DMS 273 (cell line): ENCODE measurements around the gene SBK1.

Source experiments
- DNase-seq: peaks from one replicate; lab custom pipeline; 2025; ENCODE audit not compliant: unreplicated experiment; lab: John Stamatoyannopoulos, UW

SBK1 gene

GRCh38 chr16:28304214-28304613 lies 11.9 kb downstream of the SBK1 start:
- peak; percentile 36 for DNase-seq

GRCh38 chr16:28307936-28308335 lies 15.6 kb downstream of the SBK1 start:
- DNase-seq = no peak

- no peak for DNase-seq
These were observed 16.7 kb downstream of the SBK1 start for GRCh38 chr16:28308794-28309584.

GRCh38 chr16:28309811-28310311 lies 17.5 kb downstream of the SBK1 start:
- no peak for DNase-seq

GRCh38 chr16:28310796-28311195 lies 18.5 kb downstream of the SBK1 start:
- no peak for DNase-seq

GRCh38 chr16:28311413-28311812 lies 19.1 kb downstream of the SBK1 start:
- no peak for DNase-seq

- DNase-seq = no peak
These were observed 19.6 kb downstream of the SBK1 start for GRCh38 chr16:28311913-28312312.

GRCh38 chr16:28312327-28312726 lies 20.0 kb downstream of the SBK1 start:
- no peak for DNase-seq

GRCh38 chr16:28313587-28313986 lies 21.3 kb downstream of the SBK1 start:
- peak; percentile 35 for DNase-seq

GRCh38 chr16:28316054-28316453 lies 23.7 kb downstream of the SBK1 start:
- DNase-seq = no peak

GRCh38 chr16:28317040-28317880 lies 24.9 kb downstream of the SBK1 start:
- DNase-seq = peak; percentile 78

- DNase-seq = peak; percentile 31
These were observed 25.9 kb downstream of the SBK1 start for GRCh38 chr16:28318042-28318744.

- no peak for DNase-seq
These were observed 27.2 kb downstream of the SBK1 start for GRCh38 chr16:28319476-28320022.

GRCh38 chr16:28320023-28320561 lies 27.8 kb downstream of the SBK1 start:
- no peak for DNase-seq

GRCh38 chr16:28320741-28321140 lies 28.4 kb downstream of the SBK1 start:
- no peak for DNase-seq

GRCh38 chr16:28321700-28322411 lies 29.5 kb downstream of the SBK1 start:
- peak; percentile 66 for DNase-seq

- no peak for DNase-seq
These were observed 32.0 kb downstream of the SBK1 start for GRCh38 chr16:28324235-28324886.

GRCh38 chr16:28324887-28325279 lies 32.6 kb downstream of the SBK1 start:
- no peak for DNase-seq

GRCh38 chr16:28326881-28327610 lies 34.7 kb downstream of the SBK1 start:
- DNase-seq = peak; percentile 81
